NB4 (cell line): ENCODE measurements around the gene TMEM174.

Source experiments
- MAX ChIP-seq: IDR thresholded peaks from 2 replicates; pipeline ENCODE4 v1.6.1; 2011; ENCODE audit warnings: low read depth, low read length
- TF ChIP-seq, protein P1 (sequence below): IDR thresholded peaks from one replicate; pipeline ENCODE4 v1.5.1; 2012; ENCODE audit warnings: low read depth, low read length

- TF ChIP-seq, protein P1, sequence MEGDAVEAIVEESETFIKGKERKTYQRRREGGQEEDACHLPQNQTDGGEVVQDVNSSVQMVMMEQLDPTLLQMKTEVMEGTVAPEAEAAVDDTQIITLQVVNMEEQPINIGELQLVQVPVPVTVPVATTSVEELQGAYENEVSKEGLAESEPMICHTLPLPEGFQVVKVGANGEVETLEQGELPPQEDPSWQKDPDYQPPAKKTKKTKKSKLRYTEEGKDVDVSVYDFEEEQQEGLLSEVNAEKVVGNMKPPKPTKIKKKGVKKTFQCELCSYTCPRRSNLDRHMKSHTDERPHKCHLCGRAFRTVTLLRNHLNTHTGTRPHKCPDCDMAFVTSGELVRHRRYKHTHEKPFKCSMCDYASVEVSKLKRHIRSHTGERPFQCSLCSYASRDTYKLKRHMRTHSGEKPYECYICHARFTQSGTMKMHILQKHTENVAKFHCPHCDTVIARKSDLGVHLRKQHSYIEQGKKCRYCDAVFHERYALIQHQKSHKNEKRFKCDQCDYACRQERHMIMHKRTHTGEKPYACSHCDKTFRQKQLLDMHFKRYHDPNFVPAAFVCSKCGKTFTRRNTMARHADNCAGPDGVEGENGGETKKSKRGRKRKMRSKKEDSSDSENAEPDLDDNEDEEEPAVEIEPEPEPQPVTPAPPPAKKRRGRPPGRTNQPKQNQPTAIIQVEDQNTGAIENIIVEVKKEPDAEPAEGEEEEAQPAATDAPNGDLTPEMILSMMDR = no peak
- TF ChIP-seq MAX = no peak
Measured at GRCh38 chr5:73176250-73176649, 3.3 kb downstream of the TMEM174 start.
